Measurements from ENCODE around the gene VPS13C.
A peak's percentile ranks its signal among the peaks of the same experiment; 100 is the strongest.

Gene VPS13C, protein sequence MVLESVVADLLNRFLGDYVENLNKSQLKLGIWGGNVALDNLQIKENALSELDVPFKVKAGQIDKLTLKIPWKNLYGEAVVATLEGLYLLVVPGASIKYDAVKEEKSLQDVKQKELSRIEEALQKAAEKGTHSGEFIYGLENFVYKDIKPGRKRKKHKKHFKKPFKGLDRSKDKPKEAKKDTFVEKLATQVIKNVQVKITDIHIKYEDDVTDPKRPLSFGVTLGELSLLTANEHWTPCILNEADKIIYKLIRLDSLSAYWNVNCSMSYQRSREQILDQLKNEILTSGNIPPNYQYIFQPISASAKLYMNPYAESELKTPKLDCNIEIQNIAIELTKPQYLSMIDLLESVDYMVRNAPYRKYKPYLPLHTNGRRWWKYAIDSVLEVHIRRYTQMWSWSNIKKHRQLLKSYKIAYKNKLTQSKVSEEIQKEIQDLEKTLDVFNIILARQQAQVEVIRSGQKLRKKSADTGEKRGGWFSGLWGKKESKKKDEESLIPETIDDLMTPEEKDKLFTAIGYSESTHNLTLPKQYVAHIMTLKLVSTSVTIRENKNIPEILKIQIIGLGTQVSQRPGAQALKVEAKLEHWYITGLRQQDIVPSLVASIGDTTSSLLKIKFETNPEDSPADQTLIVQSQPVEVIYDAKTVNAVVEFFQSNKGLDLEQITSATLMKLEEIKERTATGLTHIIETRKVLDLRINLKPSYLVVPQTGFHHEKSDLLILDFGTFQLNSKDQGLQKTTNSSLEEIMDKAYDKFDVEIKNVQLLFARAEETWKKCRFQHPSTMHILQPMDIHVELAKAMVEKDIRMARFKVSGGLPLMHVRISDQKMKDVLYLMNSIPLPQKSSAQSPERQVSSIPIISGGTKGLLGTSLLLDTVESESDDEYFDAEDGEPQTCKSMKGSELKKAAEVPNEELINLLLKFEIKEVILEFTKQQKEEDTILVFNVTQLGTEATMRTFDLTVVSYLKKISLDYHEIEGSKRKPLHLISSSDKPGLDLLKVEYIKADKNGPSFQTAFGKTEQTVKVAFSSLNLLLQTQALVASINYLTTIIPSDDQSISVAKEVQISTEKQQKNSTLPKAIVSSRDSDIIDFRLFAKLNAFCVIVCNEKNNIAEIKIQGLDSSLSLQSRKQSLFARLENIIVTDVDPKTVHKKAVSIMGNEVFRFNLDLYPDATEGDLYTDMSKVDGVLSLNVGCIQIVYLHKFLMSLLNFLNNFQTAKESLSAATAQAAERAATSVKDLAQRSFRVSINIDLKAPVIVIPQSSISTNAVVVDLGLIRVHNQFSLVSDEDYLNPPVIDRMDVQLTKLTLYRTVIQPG (N-terminal part only)

DNA sequence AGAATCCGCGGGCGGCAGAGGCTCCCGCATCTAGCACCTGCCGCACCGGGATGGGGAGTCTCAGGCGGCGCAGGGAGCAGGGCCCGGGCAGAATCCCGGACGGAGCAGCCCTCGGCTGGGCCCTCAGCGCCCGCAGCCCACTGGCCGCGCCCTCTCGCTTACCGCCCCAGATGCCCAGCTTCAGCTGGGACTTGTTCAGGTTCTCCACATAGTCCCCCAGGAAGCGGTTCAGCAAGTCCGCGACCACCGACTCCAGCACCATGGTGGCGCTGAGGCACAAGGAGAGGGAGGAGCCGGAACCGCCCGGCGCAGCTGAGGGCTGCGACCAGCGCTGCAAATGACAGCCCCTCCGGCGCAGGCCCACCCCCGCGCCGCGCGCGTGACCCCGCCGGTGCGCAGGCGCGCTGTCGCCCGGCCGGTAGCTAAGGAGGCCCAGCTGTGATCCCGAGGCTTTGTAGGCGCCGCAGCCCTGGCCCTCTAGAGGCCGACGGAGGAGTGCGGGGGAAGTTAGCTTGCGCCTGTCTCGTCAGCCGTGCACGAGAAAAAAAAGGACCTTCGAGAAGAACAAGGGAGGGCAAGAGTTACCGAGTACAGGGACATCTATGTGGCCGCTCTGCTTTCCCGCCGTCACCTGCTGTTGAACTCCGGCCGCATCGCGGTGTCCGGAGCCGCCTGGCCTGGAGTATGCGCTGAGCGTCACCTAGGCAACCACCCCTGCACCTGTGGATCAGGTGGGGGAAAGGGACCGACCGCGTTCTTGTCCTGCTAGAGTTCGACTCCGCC lies at the start of gene VPS13C:
TSS of gene VPS13C (minus strand) at position 335 of the 783 bp plus-strand sequence. CDS start at position 262, 73 bp downstream.
- peak; percentile 92 for DNase-seq (ENCODE audit: low spot score)

GRCh38 chr15:62109437-62109836 lies 49.2 kb upstream of the VPS13C start:
- DNase-seq (ENCODE audit: low spot score): no peak

DNA sequence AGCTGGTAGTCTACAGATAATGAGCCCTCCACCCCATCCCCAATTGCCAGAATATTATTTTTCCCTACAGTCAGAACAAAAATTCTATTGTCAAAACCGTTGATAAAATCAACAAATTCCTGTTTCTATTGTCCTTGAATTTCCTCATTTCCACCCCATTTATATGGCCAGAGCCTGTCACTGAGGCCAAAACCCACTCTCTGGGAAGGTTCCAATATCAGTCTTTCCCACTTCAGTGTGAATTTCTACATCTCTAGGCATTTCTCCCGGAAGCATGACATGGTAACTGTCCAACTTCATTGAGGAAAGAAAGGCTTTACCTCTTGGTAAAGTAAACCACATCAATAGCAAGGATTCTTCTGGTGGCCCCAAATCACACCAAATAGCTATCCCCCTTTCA lies 48.2 kb upstream of the VPS13C start:
- no peak for DNase-seq (ENCODE audit: low spot score)

- no peak for DNase-seq (ENCODE audit: low spot score)
Observed at GRCh38 chr15:62107571-62108121, 47.4 kb upstream of the VPS13C start.

GRCh38 chr15:62106096-62106495 lies 45.8 kb upstream of the VPS13C start:
- no peak for DNase-seq (ENCODE audit: low spot score)

GRCh38 chr15:62105266-62105665 lies 45.0 kb upstream of the VPS13C start:
- no peak for DNase-seq (ENCODE audit: low spot score)

GRCh38 chr15:62104846-62105245 lies 44.6 kb upstream of the VPS13C start:
- DNase-seq (ENCODE audit: low spot score): no peak

GRCh38 chr15:62104401-62104800 lies 44.2 kb upstream of the VPS13C start:
- no peak for DNase-seq (ENCODE audit: low spot score)

- no peak for DNase-seq (ENCODE audit: low spot score)
Observed at GRCh38 chr15:62103431-62103830, 43.2 kb upstream of the VPS13C start.

DNA sequence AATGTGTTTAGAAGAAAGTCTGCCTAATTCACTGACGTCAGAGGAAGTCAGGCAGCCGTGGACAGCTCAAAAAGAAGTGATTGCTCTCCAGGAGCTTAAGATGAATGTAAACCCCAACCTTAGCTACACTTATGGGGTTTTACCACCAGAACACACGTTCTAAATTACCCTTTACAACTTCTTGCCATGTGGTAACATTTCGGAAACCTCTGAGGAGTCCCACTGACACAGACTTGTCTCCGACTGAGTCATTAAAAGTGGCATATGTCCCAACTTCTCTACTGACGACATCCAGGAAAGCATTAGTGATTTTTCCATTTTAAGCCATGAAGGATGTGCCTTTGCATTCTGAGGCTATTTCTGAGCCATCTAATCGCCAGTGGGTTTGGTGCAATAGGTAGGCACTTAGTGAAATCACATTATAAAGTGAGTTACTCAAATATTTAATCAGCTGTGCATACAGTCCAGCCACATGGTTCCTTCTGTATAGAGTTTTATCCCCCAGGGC lies 38.9 kb upstream of the VPS13C start:
- DNase-seq (ENCODE audit: low spot score): no peak

DNA sequence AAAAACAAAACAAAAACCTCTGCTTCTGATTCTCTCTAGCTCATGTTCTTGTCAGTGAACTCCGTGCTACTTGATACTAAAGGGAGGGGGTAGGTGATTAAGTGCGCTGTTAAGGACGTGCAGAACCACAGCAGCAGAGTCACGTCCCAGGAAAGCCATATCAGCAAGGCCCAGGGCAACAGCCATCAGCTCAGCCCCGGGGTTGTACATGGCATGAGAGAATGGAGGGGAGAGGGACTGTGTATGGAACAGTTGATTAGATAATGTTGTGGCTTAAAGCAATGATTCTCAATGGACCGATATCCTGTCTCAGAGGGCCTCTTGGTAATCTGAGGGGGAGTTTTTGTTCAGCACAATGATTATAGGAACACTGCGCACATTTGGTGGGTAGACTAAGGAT lies 34.1 kb upstream of the VPS13C start:
- DNase-seq (ENCODE audit: low spot score): no peak

- no peak for DNase-seq (ENCODE audit: low spot score)
Observed at GRCh38 chr15:62093809-62094208, 33.6 kb upstream of the VPS13C start.

- DNase-seq (ENCODE audit: low spot score): no peak
Observed at GRCh38 chr15:62090988-62091387, 30.7 kb upstream of the VPS13C start.

GRCh38 chr15:62089616-62090015 lies 29.4 kb upstream of the VPS13C start:
- DNase-seq (ENCODE audit: low spot score): no peak

GRCh38 chr15:62088353-62088693 lies 28.1 kb upstream of the VPS13C start:
- DNase-seq (ENCODE audit: low spot score): no peak

GRCh38 chr15:62087671-62088352 lies 27.6 kb upstream of the VPS13C start:
- DNase-seq (ENCODE audit: low spot score): no peak

GRCh38 chr15:62085740-62086139 lies 25.5 kb upstream of the VPS13C start:
- no peak for DNase-seq (ENCODE audit: low spot score)

- DNase-seq (ENCODE audit: low spot score): no peak
Observed at GRCh38 chr15:62083194-62084154, 23.2 kb upstream of the VPS13C start.

GRCh38 chr15:62079594-62079993 lies 19.3 kb upstream of the VPS13C start:
- DNase-seq (ENCODE audit: low spot score): no peak
